Endothelial cell of umbilical vein (primary cell): ENCODE measurements around the gene DNAJC8. TPM values are rescaled to one million over a fixed set of nuclear protein-coding genes. Genes with fewer than 3 reads are reported as not detected.

ENCODE experiments used
- BruUV-seq: library from RNA; stranded (reverse); fragments of 400-500 nt; replicated peaks from 2 replicates; lab custom pipeline; 2021; lab: Mats Ljungman, UMichigan
- CTCF ChIA-PET: fragments of 300-600, 350-600 bp; sonication (Branson Sonifier 250); formaldehyde crosslinking; loops from one replicate; lab custom pipeline; 2021; ENCODE audit warnings: antibody characterized with exemption, inconsistent platforms; lab: Charles Lee
- POLR2A ChIA-PET: fragments of 300-600, 350-600 bp; sonication (Branson Sonifier 250); formaldehyde crosslinking; loops from one replicate; lab custom pipeline; 2021; ENCODE audit warnings: antibody characterized with exemption, inconsistent platforms; lab: Charles Lee
- DNase-seq: peaks from one replicate; pipeline ENCODE4 v3.0.0-alpha.2; 2011; ENCODE audit warnings: low read depth, low spot score
- FAIRE-seq: peaks from 2 replicates; lab custom pipeline; 2011; peaks lifted over from hg19 to GRCh38; lab: Jason Lieb, UNC
- H2AFZ ChIP-seq: 2 replicates; pipeline ENCODE4 v1.6.0; 2012; ENCODE audit warnings: low read depth, low read length, control low read depth, inconsistent platforms
- H3K27ac ChIP-seq: 2 replicates; pipeline ENCODE4 v1.5.1; 2011; ENCODE audit warnings: low read depth, mild to moderate bottlenecking, control low read depth, low read length, moderate library complexity; ENCODE audit not compliant: insufficient read depth
- H3K27me3 ChIP-seq, 2 experiments: 2 replicates each; pipeline versions ENCODE4 v1.6.0 to v1.6.1; 2011; ENCODE audit warnings: low read length in 2 of 2, mixed read lengths in 1 of 2; ENCODE audit not compliant: control insufficient read depth in 2 of 2, insufficient read depth in 2 of 2
- H3K36me3 ChIP-seq, 2 experiments: 2 replicates in 1 of 2; 3 replicates in 1 of 2; pipeline ENCODE4 v1.5.1; 2011; ENCODE audit warnings: low read length in 2 of 2, mild to moderate bottlenecking in 1 of 2, moderate library complexity in 1 of 2; ENCODE audit not compliant: control insufficient read depth in 2 of 2, insufficient read depth in 2 of 2; ENCODE audit errors: extremely low read depth in 1 of 2
- H3K4me1 ChIP-seq: 3 replicates; pipeline ENCODE4 v1.5.1; 2011; ENCODE audit warnings: mild to moderate bottlenecking, low read length; ENCODE audit not compliant: control insufficient read depth, insufficient read depth; ENCODE audit errors: extremely low read depth
- H3K4me2 ChIP-seq: 2 replicates; pipeline ENCODE4 v1.6.1; 2011; ENCODE audit warnings: low read length, control low read depth, mixed read lengths; ENCODE audit not compliant: insufficient read depth
- H3K4me3 ChIP-seq, 3 experiments: fragments of 200-600 bp in 1 of 3; sonication (generic), shearing (Covaris generic) in 1 of 3; replicated peaks in 1 of 3; 2 replicates each; pipeline ENCODE4 v1.5.1; 2011 to 2016; ENCODE audit warnings: control low read depth in 3 of 3, low read length in 3 of 3, mild to moderate bottlenecking in 2 of 3, inconsistent platforms in 1 of 3, low read depth in 1 of 3, moderate library complexity in 1 of 3; ENCODE audit not compliant: insufficient read depth in 1 of 3
- H3K79me2 ChIP-seq: 2 replicates; pipeline ENCODE4 v1.6.0; 2012; ENCODE audit warnings: low read length, inconsistent platforms; ENCODE audit not compliant: control insufficient read depth, insufficient read depth
- H3K9ac ChIP-seq: replicated peaks from 2 replicates; pipeline ENCODE3; 2011; ENCODE audit warnings: low read length, control low read depth; ENCODE audit not compliant: insufficient read depth; ENCODE audit errors: extremely low read depth
- H3K9me1 ChIP-seq: replicated peaks from 3 replicates; pipeline ENCODE4 v1.6.0; 2011; ENCODE audit warnings: mild to moderate bottlenecking, low read length; ENCODE audit not compliant: control insufficient read depth, insufficient read depth; ENCODE audit errors: extremely low read depth
- H3K9me3 ChIP-seq: replicated peaks from 2 replicates; pipeline ENCODE4 v1.5.1; 2012; ENCODE audit warnings: low read length, inconsistent platforms; ENCODE audit not compliant: control insufficient read depth, insufficient read depth
- H4K20me1 ChIP-seq: replicated peaks from 2 replicates; pipeline ENCODE3; 2011; ENCODE audit warnings: mild to moderate bottlenecking, low read length; ENCODE audit not compliant: control insufficient read depth, insufficient read depth; ENCODE audit errors: extremely low read depth
- CTCF ChIP-seq, 2 donors: IDR thresholded peaks; 1 replicate in 1 of 2; 2 replicates in 1 of 2; pipeline ENCODE4 v1.5.1; 2011; ENCODE audit warnings: low read length in 2 of 2, mild to moderate bottlenecking in 2 of 2, moderate library complexity in 2 of 2, control low read depth in 1 of 2, inconsistent platforms in 1 of 2, low read depth in 1 of 2; ENCODE audit not compliant: insufficient read depth in 1 of 2; ENCODE audit errors: extremely low read depth in 1 of 2
- EZH2 ChIP-seq: IDR thresholded peaks from 2 replicates; pipeline ENCODE4 v1.6.1; 2012; ENCODE audit warnings: borderline replicate concordance, low read depth, mild to moderate bottlenecking, moderate library complexity, low read length, inconsistent platforms; ENCODE audit not compliant: severe bottlenecking
- FOS ChIP-seq: IDR thresholded peaks from 2 replicates; pipeline ENCODE4 v1.6.1; 2011; ENCODE audit warnings: mild to moderate bottlenecking, low read length, moderate library complexity, borderline replicate concordance; ENCODE audit not compliant: insufficient read depth
- GATA2 ChIP-seq: IDR thresholded peaks from 2 replicates; pipeline ENCODE4 v1.7.0; 2011; ENCODE audit warnings: low read depth, mild to moderate bottlenecking, moderate library complexity, mixed read lengths, low read length; ENCODE audit not compliant: insufficient read length, insufficient read depth
- JUN ChIP-seq: IDR thresholded peaks from 2 replicates; pipeline ENCODE4 v1.6.1; 2011; ENCODE audit warnings: borderline replicate concordance, low read depth; ENCODE audit not compliant: insufficient read length, insufficient read depth
- MYC ChIP-seq: IDR thresholded peaks from one replicate; pipeline ENCODE4 v1.6.1; 2011; ENCODE audit warnings: mild to moderate bottlenecking, low read depth, low read length
- POLR2A ChIP-seq: IDR thresholded peaks from 2 replicates; pipeline ENCODE4 v1.6.1; 2012; ENCODE audit warnings: low read depth, mild to moderate bottlenecking, control low read depth, low read length
- POLR2AphosphoS5 ChIP-seq: IDR thresholded peaks from 2 replicates; pipeline ENCODE4 v1.6.1; 2012; ENCODE audit warnings: low read depth, mild to moderate bottlenecking, control low read depth, low read length, moderate library complexity; ENCODE audit not compliant: insufficient read depth
- dilution Hi-C: fragments of 300-500 bp; cut with MboI; formaldehyde crosslinking; loops from one replicate; pipeline ENCODE4 v1.15.0; 2019; ENCODE audit warnings: low sequenced_read_pairs; ENCODE audit not compliant: extremely low pct_ligation_motif_present
- intact Hi-C: fragments of 100-400 bp; cut with micrococcal nuclease; formaldehyde crosslinking; loops from one replicate; pipeline ENCODE4 v1.10.0; 2022
- polyA plus RNA-seq, 4 experiments: library from polyadenylated mRNA; depleted of rRNA in 3 of 4; stranded (reverse) in 3 of 4; unstranded in 1 of 4; fragments of >200 nt; gene quantifications; 2 replicates each; pipeline versions ENCODE4 v1.2.1 to v1.2.3, GENCODE V29; 2011 to 2012; ENCODE audit warnings: missing spikeins in 1 of 4
- total RNA-seq: library from RNA; stranded (reverse); gene quantifications from 2 replicates; pipeline ENCODE4 v1.2.3, GENCODE V29; 2021
- TF ChIP-seq, protein P1 (sequence below): IDR thresholded peaks from 2 replicates; pipeline ENCODE4 v1.6.1; 2011; ENCODE audit not compliant: insufficient read depth, insufficient read length

DNAJC8 gene
- total and polyA plus RNA-seq, 2 donors (not counting 3 experiments of a cell fraction or from before 2014, with no cell fraction given) = 71.0 to 106 TPM

- CTCF ChIA-PET = no interaction called here
- FAIRE-seq = no peak
- H3K4me2 ChIP-seq = no peak overlapping the region
These were observed 2.8 kb downstream of the DNAJC8 start for GRCh38 chr1:28229996-28230395.

More at GRCh38 chr1:28229996-28230395, 2.8 kb downstream of the DNAJC8 start:
- H3K9me3 ChIP-seq = no peaks in the 10 kb centered on the region
- no TSS peak for BruUV-seq
- no peaks in the 10 kb centered on the region for H3K9me1 ChIP-seq
- POLR2A ChIA-PET = no interaction called here
- H3K36me3 ChIP-seq = peaks cover 4% of the 10 kb centered on the region in 2 experiments
- no peak for TF ChIP-seq POLR2AphosphoS5
- TF ChIP-seq JUN = no peak
- no peak for TF ChIP-seq EZH2
- TF ChIP-seq MYC = no peak
- no peak for TF ChIP-seq FOS
- no peak for TF ChIP-seq GATA2
- TF ChIP-seq, protein P1, sequence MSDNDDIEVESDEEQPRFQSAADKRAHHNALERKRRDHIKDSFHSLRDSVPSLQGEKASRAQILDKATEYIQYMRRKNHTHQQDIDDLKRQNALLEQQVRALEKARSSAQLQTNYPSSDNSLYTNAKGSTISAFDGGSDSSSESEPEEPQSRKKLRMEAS = no peak
- TF ChIP-seq POLR2A = no peak
- no peak for TF ChIP-seq CTCF (IDR thresholded peaks at IDR 0.05; ENCODE audit: extremely low read depth in 1 of 2, insufficient read depth in 1 of 2, low read depth in 1 of 2, low read length in 2 of 2)
- no peak overlapping the region for H2AFZ ChIP-seq
- no peaks in the 10 kb centered on the region for H3K27me3 ChIP-seq
- peaks cover 7% of the 10 kb centered on the region for H3K4me1 ChIP-seq
- H3K4me3 ChIP-seq = no peak overlapping the region
- H4K20me1 ChIP-seq = no peaks in the 10 kb centered on the region
- H3K79me2 ChIP-seq = peaks cover 32% of the 10 kb centered on the region
- DNase-seq = no peak
- no peak overlapping the region for H3K9ac ChIP-seq
- intact Hi-C loops = no loop called here
- H3K27ac ChIP-seq = no peak overlapping the region
- dilution Hi-C loops = no loop called here
